ENCODE measurements around the gene CBLC. TPM values are rescaled to one million over a fixed set of nuclear protein-coding genes. Genes with fewer than 3 reads are reported as not detected.
"Not testable (repeated sequence)": the region's sequence is repeated elsewhere in the genome, so short reads cannot be mapped to it uniquely, and the experiment has no call there.

Gene CBLC
- total RNA-seq, 3 donors from 2014 or later (not counting 1 experiment from before 2014, with no cell fraction given): not detected

DNA sequence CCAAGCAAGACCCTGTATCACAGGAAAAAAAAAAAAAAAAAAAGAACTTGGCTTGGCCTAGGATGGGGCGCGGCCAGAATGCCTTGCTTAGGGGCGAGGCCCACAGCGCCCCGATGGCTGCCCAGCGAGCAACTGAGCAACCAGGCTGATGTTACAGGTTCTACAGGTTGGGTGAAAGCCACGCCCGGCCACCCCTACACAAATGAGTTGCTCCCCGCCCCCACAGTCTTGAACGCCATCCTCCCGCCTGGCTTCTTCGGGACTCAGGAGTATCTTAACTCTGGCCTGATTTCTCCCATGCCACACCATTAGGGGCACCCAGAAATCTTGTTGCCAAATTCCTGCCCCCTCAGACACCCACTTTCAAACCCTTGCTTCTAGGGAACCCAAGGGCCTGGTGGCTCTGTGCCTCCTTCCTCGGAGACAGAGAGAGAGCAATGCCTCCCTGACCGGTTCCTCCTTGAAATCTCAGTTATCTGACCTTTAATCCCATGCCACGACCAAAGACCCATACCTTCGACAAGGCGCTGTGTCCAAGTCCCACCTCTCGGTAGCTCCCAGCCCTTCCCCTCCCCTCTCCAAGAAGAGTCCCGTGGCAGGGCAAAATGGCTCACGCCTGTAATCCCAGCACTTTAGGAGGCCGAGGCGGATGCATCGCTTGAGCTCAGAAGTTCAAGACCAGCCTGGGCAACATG is 1.1 kb upstream of the CBLC start:
- Histone ChIP-seq H3K27ac (ENCODE audit: low read length) (no peak overlapping the region), H3K9me3 (ENCODE audit: control insufficient read depth, insufficient read depth, low read length) (no peaks in the 10 kb centered on the region), H3K4me1 (ENCODE audit: control insufficient read depth, insufficient read depth, low read length) (no peaks in the 10 kb centered on the region), H3K27me3 (ENCODE audit: control insufficient read depth, insufficient read depth, low read length) (no peaks in the 10 kb centered on the region), H3K4me3 (ENCODE audit: low read length) (no peak overlapping the region), H3K36me3 (ENCODE audit: control insufficient read depth, insufficient read depth, low read length) (no peaks in the 10 kb centered on the region)
- intact Hi-C loops (cut with micrococcal nuclease): no loop called here
- Mint-ChIP-seq H3K36me3 (no peaks in the 10 kb centered on the region), H3K4me3 (no peak overlapping the region), H3K27ac (no peak overlapping the region), H3K27me3 (ENCODE audit: low read depth in 2 of 2) (peaks cover 0 to 4% of the 10 kb centered on the region in 2 donors), H3K9me3 (no peaks in the 10 kb centered on the region), H3K4me1 (no peaks in the 10 kb centered on the region)
- DNase-seq: no peak
- no peak for ATAC-seq
- 96% methylated on average over 22 of the region's 23 CpGs for WGBS (ENCODE audit: insufficient coverage)
- TF ChIP-seq, protein P1, sequence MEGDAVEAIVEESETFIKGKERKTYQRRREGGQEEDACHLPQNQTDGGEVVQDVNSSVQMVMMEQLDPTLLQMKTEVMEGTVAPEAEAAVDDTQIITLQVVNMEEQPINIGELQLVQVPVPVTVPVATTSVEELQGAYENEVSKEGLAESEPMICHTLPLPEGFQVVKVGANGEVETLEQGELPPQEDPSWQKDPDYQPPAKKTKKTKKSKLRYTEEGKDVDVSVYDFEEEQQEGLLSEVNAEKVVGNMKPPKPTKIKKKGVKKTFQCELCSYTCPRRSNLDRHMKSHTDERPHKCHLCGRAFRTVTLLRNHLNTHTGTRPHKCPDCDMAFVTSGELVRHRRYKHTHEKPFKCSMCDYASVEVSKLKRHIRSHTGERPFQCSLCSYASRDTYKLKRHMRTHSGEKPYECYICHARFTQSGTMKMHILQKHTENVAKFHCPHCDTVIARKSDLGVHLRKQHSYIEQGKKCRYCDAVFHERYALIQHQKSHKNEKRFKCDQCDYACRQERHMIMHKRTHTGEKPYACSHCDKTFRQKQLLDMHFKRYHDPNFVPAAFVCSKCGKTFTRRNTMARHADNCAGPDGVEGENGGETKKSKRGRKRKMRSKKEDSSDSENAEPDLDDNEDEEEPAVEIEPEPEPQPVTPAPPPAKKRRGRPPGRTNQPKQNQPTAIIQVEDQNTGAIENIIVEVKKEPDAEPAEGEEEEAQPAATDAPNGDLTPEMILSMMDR (IDR thresholded peaks at IDR 0.05): no peak

DNA sequence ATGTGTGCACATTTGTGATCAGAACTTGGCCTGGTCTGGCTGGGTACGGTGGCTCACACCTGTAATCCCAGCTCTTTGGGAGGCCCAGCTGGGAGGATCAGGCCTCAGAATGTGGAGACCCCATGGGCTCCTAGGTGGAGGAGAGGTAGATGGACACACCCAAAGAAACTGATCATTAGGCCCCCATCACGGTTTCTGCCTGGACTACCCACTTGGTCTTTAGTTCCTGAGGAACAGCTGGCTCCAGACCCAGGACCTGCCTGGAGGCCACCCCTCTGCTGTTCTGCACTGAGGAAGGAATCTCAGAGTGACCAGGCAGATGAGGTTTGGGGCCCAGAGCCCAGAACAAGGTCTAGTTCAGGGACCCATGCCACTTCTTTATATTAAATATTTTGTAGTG is 1.5 kb downstream of the CBLC start:
- Mint-ChIP-seq H3K36me3 (no peaks in the 10 kb centered on the region), H3K4me1 (peaks cover 0 to 1% of the 10 kb centered on the region in 2 donors), H3K27ac (no peak overlapping the region), H3K4me3 (no peak overlapping the region), H3K27me3 (ENCODE audit: low read depth in 2 of 2) (peaks cover 2 to 4% of the 10 kb centered on the region in 2 donors), H3K9me3 (no peaks in the 10 kb centered on the region)
- Histone ChIP-seq H3K27me3 (ENCODE audit: control insufficient read depth, insufficient read depth, low read length) (no peaks in the 10 kb centered on the region), H3K9me3 (ENCODE audit: control insufficient read depth, insufficient read depth, low read length) (no peaks in the 10 kb centered on the region), H3K4me1 (ENCODE audit: control insufficient read depth, insufficient read depth, low read length) (peaks cover under 1% of the 10 kb centered on the region), H3K36me3 (ENCODE audit: control insufficient read depth, insufficient read depth, low read length) (no peaks in the 10 kb centered on the region), H3K27ac (ENCODE audit: low read length) (no peak overlapping the region), H3K4me3 (ENCODE audit: low read length) (no peak overlapping the region)
- TF ChIP-seq, protein P1 (IDR thresholded peaks at IDR 0.05): no peak
- 94% methylated on average over 2 of the region's 2 CpGs for WGBS (ENCODE audit: insufficient coverage)
- ATAC-seq (no peak), DNase-seq (no peak)
- intact Hi-C loops (cut with micrococcal nuclease): no loop called here

- H3K9me3 Mint-ChIP-seq: not testable (repeated sequence)
Observed at GRCh38 chr19:44781694-44782093, 4.0 kb downstream of the CBLC start.

DNA sequence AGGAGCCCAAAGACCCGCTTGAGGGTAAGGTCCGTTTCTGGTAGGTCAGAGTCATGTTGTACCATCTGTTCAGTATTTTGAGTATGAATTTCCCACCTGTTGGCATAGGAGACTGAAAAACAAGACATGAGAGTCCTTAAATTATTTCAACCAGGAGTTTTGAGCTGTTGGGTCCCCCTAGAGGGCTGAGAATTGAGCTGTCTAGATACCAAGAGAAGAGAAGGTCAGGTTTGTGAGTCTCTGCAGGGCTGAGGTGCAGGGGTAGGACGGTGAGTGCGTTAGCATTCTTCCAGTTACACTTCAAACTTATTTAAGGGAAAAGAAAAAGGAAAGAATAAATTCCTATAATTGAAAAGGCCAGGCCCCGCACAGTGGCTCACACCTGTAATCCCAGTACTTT is 5.0 kb downstream of the CBLC start:
- DNase-seq (no peak), ATAC-seq (no peak)
- Histone ChIP-seq H3K4me3 (ENCODE audit: low read length) (no peak overlapping the region), H3K27ac (ENCODE audit: low read length) (no peak overlapping the region), H3K27me3 (ENCODE audit: control insufficient read depth, insufficient read depth, low read length) (no peaks in the 10 kb centered on the region), H3K9me3 (ENCODE audit: control insufficient read depth, insufficient read depth, low read length) (no peaks in the 10 kb centered on the region), H3K4me1 (ENCODE audit: control insufficient read depth, insufficient read depth, low read length) (peaks cover 6% of the 10 kb centered on the region), H3K36me3 (ENCODE audit: control insufficient read depth, insufficient read depth, low read length) (no peaks in the 10 kb centered on the region)
- Mint-ChIP-seq H3K4me3 (no peak overlapping the region), H3K27me3 (ENCODE audit: low read depth in 2 of 2) (peaks cover 6 to 10% of the 10 kb centered on the region in 2 donors), H3K9me3 (no peaks in the 10 kb centered on the region), H3K4me1 (peaks cover 0 to 6% of the 10 kb centered on the region in 2 donors), H3K27ac (no peak overlapping the region), H3K36me3 (no peaks in the 10 kb centered on the region)
- WGBS (ENCODE audit: insufficient coverage): 88% methylated on average over 3 of the region's 5 CpGs
- TF ChIP-seq, protein P1 (IDR thresholded peaks at IDR 0.05): no peak
- intact Hi-C loops (cut with micrococcal nuclease): loop anchor here (5.0 kb wide), 1 partner anchor 555 kb away; no protein-coding TSS in a partner anchor

More at GRCh38 chr19:44781694-44782093, 4.0 kb downstream of the CBLC start:
- H3K4me3 ChIP-seq (ENCODE audit: low read length); H3K4me3 Mint-ChIP-seq; H3K27ac ChIP-seq (ENCODE audit: low read length); H3K27me3 ChIP-seq (ENCODE audit: control insufficient read depth, insufficient read depth, low read length); H3K36me3 ChIP-seq (ENCODE audit: control insufficient read depth, insufficient read depth, low read length); H3K4me1 ChIP-seq (ENCODE audit: control insufficient read depth, insufficient read depth, low read length); H3K27ac Mint-ChIP-seq; H3K36me3 Mint-ChIP-seq; H3K4me1 Mint-ChIP-seq; H3K9me3 ChIP-seq (ENCODE audit: control insufficient read depth, insufficient read depth, low read length); ATAC-seq; DNase-seq: not testable (repeated sequence)
- 90% methylated on average over 2 of the region's 2 CpGs for WGBS (ENCODE audit: insufficient coverage)
- peaks cover 6 to 10% of the 10 kb centered on the region in 2 donors for H3K27me3 Mint-ChIP-seq (ENCODE audit: low read depth in 2 of 2)
- intact Hi-C loops (cut with micrococcal nuclease): loop anchor here (5.0 kb wide), 1 partner anchor 556 kb away; no protein-coding TSS in a partner anchor

Data from natural killer cell (primary cell).